Uterus (tissue), 2 donors: ENCODE data around the gene ADD2.

Experiments used
- POLR2A ChIP-seq, 2 donors: fragments of 450-650 bp; IDR thresholded peaks; one replicate each; pipeline ENCODE4 v1.6.1; 2016; ENCODE audit warnings: antibody characterized with exemption in 2 of 2, mild to moderate bottlenecking in 1 of 2, moderate library complexity in 1 of 2
- TF ChIP-seq, protein P1 (sequence below), 4 experiments: fragments of 200-600 bp in 2 of 4; fragments of 450-650 bp in 2 of 4; sonication (generic) in 2 of 4; IDR thresholded peaks; one replicate each; pipeline ENCODE4 v1.5.1; 2016 to 2019; ENCODE audit warnings: antibody characterized with exemption in 4 of 4, mild to moderate bottlenecking in 2 of 4, moderate library complexity in 1 of 4

DNA sequence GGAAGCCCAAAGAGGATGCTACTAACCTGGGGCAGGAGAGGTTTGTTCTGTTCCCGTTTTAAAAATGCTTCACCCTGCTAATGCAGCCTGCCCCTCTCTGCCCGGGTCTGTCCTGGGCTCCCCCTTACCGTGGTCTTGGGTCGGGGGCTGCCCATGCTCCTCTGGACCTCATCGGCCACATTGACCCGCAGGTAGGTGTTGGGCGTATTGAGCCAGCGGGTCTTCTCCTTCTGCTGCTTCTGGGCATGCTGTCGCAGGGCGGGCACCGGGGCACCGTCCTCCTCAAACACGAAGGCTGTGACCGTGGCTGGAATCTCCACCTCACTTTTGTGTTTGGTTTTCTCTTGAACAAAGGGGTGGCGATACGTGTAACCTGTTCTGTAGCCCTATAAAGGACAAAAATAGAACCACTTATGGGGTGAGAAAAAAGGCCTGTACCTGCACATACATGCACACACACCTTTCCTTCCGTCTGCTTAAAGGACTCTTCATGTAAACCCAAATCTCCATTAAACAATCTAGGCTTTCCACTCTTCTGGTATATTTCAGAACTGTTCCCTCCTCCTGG is 89.3 kb downstream of the ADD2 start:
- TF ChIP-seq, protein P1, sequence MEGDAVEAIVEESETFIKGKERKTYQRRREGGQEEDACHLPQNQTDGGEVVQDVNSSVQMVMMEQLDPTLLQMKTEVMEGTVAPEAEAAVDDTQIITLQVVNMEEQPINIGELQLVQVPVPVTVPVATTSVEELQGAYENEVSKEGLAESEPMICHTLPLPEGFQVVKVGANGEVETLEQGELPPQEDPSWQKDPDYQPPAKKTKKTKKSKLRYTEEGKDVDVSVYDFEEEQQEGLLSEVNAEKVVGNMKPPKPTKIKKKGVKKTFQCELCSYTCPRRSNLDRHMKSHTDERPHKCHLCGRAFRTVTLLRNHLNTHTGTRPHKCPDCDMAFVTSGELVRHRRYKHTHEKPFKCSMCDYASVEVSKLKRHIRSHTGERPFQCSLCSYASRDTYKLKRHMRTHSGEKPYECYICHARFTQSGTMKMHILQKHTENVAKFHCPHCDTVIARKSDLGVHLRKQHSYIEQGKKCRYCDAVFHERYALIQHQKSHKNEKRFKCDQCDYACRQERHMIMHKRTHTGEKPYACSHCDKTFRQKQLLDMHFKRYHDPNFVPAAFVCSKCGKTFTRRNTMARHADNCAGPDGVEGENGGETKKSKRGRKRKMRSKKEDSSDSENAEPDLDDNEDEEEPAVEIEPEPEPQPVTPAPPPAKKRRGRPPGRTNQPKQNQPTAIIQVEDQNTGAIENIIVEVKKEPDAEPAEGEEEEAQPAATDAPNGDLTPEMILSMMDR (IDR thresholded peaks at IDR 0.05), result no peak
- no peak for TF ChIP-seq POLR2A (IDR thresholded peaks at IDR 0.05)
